Thoracic aorta (tissue), 2 donors: ENCODE measurements around the gene ZNF160. TPM values are rescaled to one million over a fixed set of nuclear protein-coding genes. Genes with fewer than 3 reads are reported as not detected.

Experiments
- ATAC-seq: fragments of 150-250 bp; one replicate; pipeline ENCODE4 v1.8.0; 2017; ENCODE audit warnings: low read depth; ENCODE audit not compliant: insufficient number of reproducible peaks, low FRiP score
- DNase-seq: peaks from one replicate; pipeline ENCODE4 v3.0.0-alpha.2; 2020; ENCODE audit warnings: low spot score
- H3K27ac ChIP-seq, 2 donors: fragments of 200-600 bp; sonication (generic); 1 replicate in 1 of 2; 2 replicates in 1 of 2; pipeline ENCODE4 v1.5.1; 2016; ENCODE audit warnings: mild to moderate bottlenecking in 2 of 2, moderate library complexity in 2 of 2
- H3K27me3 ChIP-seq: fragments of 200-600 bp; sonication (generic); replicated peaks from 2 replicates; pipeline ENCODE4 v1.6.0; 2016; ENCODE audit warnings: mild to moderate bottlenecking; ENCODE audit not compliant: insufficient read depth
- H3K36me3 ChIP-seq: fragments of 200-600 bp; sonication (generic); one replicate; pipeline ENCODE4 v1.5.1; 2016
- H3K4me1 ChIP-seq, 2 donors: fragments of 200-600 bp; sonication (generic); 1 replicate in 1 of 2; 2 replicates in 1 of 2; pipeline versions ENCODE4 v1.5.1 to v1.6.0; 2016; ENCODE audit warnings: low read depth in 2 of 2, mild to moderate bottlenecking in 1 of 2; ENCODE audit not compliant: control insufficient read depth in 1 of 2
- H3K4me3 ChIP-seq: fragments of 200-600 bp; sonication (generic); 2 replicates; pipeline ENCODE4 v1.5.1; 2016; ENCODE audit warnings: mild to moderate bottlenecking
- H3K9me3 ChIP-seq: fragments of 200-600 bp; sonication (generic); 2 replicates; pipeline ENCODE4 v1.5.1; 2016
- CTCF ChIP-seq: fragments of 200-600 bp; sonication (generic); IDR thresholded peaks from one replicate; pipeline ENCODE4 v1.5.1; 2019; ENCODE audit warnings: antibody characterized with exemption
- total RNA-seq, 2 donors: library from RNA; depleted of rRNA; stranded (reverse); fragments of >200 nt; gene quantifications; one replicate each; pipeline versions ENCODE4 v1.1.0 to v1.2.3, GENCODE V29; 2016

ZNF160 gene
- total RNA-seq, 2 donors from 2014 or later = 32.9 to 67.2 TPM

GRCh38 chr19:53068834-53069233 lies 34.4 kb downstream of the ZNF160 start:
- Histone ChIP-seq H3K27ac (no peak overlapping the region), H3K9me3 (peaks cover 93% of the 10 kb centered on the region), H3K36me3 (peaks cover 73% of the 10 kb centered on the region), H3K27me3 (no peaks in the 10 kb centered on the region), H3K4me3 (no peak overlapping the region), H3K4me1 (no peaks in the 10 kb centered on the region)
- DNase-seq (no peak), ATAC-seq (no peak)
- TF ChIP-seq CTCF = no peak

DNA sequence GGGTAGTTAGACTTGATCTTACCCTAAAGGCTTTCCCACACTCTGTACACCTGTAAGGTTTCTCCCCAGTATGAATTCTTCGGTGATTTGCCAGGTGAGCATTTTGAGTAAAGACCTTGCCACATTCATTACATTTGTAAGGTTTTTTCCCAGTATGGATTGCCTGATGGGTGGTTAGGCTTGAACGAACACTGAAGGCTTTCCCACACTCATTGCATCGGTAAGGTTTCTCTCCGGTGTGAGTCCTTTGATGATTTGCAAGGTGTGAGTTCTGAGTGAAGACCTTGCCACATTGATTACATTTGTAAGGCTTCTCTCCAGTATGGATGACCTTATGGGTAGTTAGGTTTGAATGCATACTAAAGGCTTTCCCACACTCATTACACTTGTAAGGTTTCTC lies 35.0 kb downstream of the ZNF160 start:
- Histone ChIP-seq H3K4me1 (no peaks in the 10 kb centered on the region), H3K4me3 (no peak overlapping the region), H3K27ac (no peak overlapping the region), H3K36me3 (peaks cover 66% of the 10 kb centered on the region), H3K27me3 (no peaks in the 10 kb centered on the region), H3K9me3 (peaks cover 91% of the 10 kb centered on the region)
- TF ChIP-seq CTCF = no peak
- ATAC-seq (no peak), DNase-seq (no peak)

DNA sequence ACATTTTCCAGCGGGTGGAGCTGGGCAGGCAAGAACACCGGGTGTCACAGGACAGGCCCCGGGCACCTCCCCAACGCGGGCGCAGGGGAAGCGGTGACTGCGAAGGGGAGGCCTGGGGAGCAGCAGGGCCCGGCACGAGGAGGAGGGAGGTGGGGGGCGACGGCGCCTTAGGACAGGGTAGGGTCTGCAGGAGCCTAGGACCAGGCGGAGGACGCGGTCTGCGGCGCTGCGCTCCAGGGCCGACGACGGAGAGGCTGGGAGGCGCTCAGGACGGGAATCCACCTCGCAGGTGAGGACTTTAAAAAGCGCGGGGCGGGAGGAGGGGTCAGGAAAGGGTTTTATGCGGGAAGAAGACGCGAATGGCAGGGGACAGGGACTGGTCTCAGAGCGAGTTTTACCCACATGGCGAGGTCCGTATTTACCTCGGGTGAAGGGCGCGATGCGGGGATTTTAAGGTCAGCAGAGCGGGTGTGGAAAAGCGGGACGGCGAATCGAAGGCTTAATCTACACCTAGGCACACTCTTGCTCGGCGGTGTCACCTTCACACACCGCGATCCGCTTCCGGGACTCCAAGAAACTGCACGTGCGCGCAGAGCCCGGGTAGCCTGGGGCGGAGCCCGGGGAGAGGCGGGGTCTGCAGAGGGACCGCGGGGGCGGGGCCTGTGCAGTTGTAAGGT lies 45.2 kb downstream of the ZNF160 start:
- ATAC-seq (no peak), DNase-seq (no peak)
- Histone ChIP-seq H3K36me3 (no peaks in the 10 kb centered on the region), H3K27me3 (no peaks in the 10 kb centered on the region), H3K9me3 (peaks cover 54% of the 10 kb centered on the region), H3K4me3 (no peak overlapping the region), H3K27ac (no peak overlapping the region), H3K4me1 (no peaks in the 10 kb centered on the region)
- TF ChIP-seq CTCF = no peak

DNA sequence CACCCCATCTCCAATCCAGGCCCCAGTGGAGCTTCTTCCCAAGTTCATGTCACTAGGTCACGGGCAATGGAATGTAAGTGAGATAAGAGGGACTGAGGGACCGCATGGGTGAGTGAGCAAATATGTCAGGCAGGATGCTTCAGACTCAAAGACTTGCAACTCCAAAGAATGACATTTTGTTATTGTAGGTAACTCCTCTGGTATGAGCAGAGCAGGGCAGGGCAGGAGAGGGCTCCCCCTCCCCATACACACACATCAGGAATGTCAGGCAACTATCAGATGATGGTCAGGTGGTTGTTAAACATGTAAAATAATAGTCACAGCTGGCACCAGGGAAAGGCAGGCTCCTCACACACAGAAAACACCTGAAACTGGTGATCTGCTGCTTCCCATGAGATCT lies 48.1 kb downstream of the ZNF160 start:
- Histone ChIP-seq H3K9me3 (peaks cover 27% of the 10 kb centered on the region), H3K4me1 (no peaks in the 10 kb centered on the region), H3K27ac (no peak overlapping the region)

GRCh38 chr19:53047379-53047778 lies 55.8 kb downstream of the ZNF160 start:
- Histone ChIP-seq H3K9me3 (peaks cover 11% of the 10 kb centered on the region), H3K27me3 (no peaks in the 10 kb centered on the region), H3K4me3 (no peak overlapping the region), H3K36me3 (no peaks in the 10 kb centered on the region), H3K4me1 (no peaks in the 10 kb centered on the region), H3K27ac (no peak overlapping the region)
- no peak for TF ChIP-seq CTCF
- DNase-seq = no peak
- no peak for ATAC-seq

More for the DNA sequence above, 48.1 kb downstream of the ZNF160 start:
- no peak for ATAC-seq
- no peak for TF ChIP-seq CTCF
- H3K27me3 ChIP-seq = no peaks in the 10 kb centered on the region
- DNase-seq = no peak
- H3K36me3 ChIP-seq = no peaks in the 10 kb centered on the region
- no peak overlapping the region for H3K4me3 ChIP-seq
